Measurements from ENCODE around the gene KDM6A. TPM values are rescaled to one million over a fixed set of nuclear protein-coding genes. Genes with fewer than 3 reads are reported as not detected.

KDM6A gene
- total RNA-seq, 1 experiment from 2014 or later = 21.0 TPM

GRCh38 chrX:44954562-44954961 is 81.6 kb downstream of the KDM6A start:
- CTCF ChIA-PET = no interaction called here
- no peaks in the 10 kb centered on the region; a peak in 1 of 4 replicates for H3K4me1 ChIP-seq (ENCODE audit: control insufficient read depth in 1 of 2, insufficient read depth in 2 of 2, low read length in 2 of 2)
- H3K27me3 ChIP-seq (ENCODE audit: insufficient read depth, low read length) = no peaks in the 10 kb centered on the region
- intact Hi-C loops (cut with micrococcal nuclease) = no loop called here
- H3K79me2 ChIP-seq (ENCODE audit: insufficient read depth, low read length) = peaks cover 88% of the 10 kb centered on the region
- H2AFZ ChIP-seq (ENCODE audit: low read depth, low read length, poor library complexity, severe bottlenecking) = no peak overlapping the region
- no peak overlapping the region for H3K4me3 ChIP-seq (replicated peaks in 1 of 2; ENCODE audit: low read depth in 1 of 2, low read length in 2 of 2)
- RAD21 ChIA-PET (ENCODE audit: low non-redundant PET in 1 of 2, low total read pairs in 2 of 2, uncharacterized antibody in 2 of 2, unreplicated experiment in 2 of 2) = no interaction called here
- H3K9ac ChIP-seq (ENCODE audit: low read length) = no peak overlapping the region
- no TSS peak for BruUV-seq (replicated peaks)
- no peaks in the 10 kb centered on the region for H4K20me1 ChIP-seq (ENCODE audit: insufficient read depth)
- no peak overlapping the region for H3K4me2 ChIP-seq (ENCODE audit: low read length)
- ATAC-seq = no peak
- H3K27ac ChIP-seq (ENCODE audit: low read depth, low read length) = no peak overlapping the region
- H3K9me2 ChIP-seq (ENCODE audit: insufficient read depth) = no peaks in the 10 kb centered on the region
- no peaks in the 10 kb centered on the region for H3K9me3 ChIP-seq (ENCODE audit: control insufficient read depth in 1 of 2, insufficient read depth in 1 of 2, low read depth in 1 of 2, low read length in 2 of 2)
- no peak for DNase-seq (ENCODE audit: low read depth, low spot score)
- POLR2A ChIA-PET = no interaction called here
- no peaks in the 10 kb centered on the region for H3K36me3 ChIP-seq (ENCODE audit: control insufficient read depth in 1 of 2, insufficient read depth in 2 of 2, low read length in 2 of 2)
- TF ChIP-seq, protein P1, sequence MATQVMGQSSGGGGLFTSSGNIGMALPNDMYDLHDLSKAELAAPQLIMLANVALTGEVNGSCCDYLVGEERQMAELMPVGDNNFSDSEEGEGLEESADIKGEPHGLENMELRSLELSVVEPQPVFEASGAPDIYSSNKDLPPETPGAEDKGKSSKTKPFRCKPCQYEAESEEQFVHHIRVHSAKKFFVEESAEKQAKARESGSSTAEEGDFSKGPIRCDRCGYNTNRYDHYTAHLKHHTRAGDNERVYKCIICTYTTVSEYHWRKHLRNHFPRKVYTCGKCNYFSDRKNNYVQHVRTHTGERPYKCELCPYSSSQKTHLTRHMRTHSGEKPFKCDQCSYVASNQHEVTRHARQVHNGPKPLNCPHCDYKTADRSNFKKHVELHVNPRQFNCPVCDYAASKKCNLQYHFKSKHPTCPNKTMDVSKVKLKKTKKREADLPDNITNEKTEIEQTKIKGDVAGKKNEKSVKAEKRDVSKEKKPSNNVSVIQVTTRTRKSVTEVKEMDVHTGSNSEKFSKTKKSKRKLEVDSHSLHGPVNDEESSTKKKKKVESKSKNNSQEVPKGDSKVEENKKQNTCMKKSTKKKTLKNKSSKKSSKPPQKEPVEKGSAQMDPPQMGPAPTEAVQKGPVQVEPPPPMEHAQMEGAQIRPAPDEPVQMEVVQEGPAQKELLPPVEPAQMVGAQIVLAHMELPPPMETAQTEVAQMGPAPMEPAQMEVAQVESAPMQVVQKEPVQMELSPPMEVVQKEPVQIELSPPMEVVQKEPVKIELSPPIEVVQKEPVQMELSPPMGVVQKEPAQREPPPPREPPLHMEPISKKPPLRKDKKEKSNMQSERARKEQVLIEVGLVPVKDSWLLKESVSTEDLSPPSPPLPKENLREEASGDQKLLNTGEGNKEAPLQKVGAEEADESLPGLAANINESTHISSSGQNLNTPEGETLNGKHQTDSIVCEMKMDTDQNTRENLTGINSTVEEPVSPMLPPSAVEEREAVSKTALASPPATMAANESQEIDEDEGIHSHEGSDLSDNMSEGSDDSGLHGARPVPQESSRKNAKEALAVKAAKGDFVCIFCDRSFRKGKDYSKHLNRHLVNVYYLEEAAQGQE (IDR thresholded peaks at IDR 0.05; ENCODE audit: low read depth) = no peak
- no peak for TF ChIP-seq ZBTB33 (IDR thresholded peaks at IDR 0.05; ENCODE audit: extremely low read depth, insufficient replicate concordance, low read length)
- TF ChIP-seq, protein P2, sequence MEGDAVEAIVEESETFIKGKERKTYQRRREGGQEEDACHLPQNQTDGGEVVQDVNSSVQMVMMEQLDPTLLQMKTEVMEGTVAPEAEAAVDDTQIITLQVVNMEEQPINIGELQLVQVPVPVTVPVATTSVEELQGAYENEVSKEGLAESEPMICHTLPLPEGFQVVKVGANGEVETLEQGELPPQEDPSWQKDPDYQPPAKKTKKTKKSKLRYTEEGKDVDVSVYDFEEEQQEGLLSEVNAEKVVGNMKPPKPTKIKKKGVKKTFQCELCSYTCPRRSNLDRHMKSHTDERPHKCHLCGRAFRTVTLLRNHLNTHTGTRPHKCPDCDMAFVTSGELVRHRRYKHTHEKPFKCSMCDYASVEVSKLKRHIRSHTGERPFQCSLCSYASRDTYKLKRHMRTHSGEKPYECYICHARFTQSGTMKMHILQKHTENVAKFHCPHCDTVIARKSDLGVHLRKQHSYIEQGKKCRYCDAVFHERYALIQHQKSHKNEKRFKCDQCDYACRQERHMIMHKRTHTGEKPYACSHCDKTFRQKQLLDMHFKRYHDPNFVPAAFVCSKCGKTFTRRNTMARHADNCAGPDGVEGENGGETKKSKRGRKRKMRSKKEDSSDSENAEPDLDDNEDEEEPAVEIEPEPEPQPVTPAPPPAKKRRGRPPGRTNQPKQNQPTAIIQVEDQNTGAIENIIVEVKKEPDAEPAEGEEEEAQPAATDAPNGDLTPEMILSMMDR (IDR thresholded peaks at IDR 0.05 in 2 of 3, conservative IDR thresholded peaks at IDR 0.05 in 1 of 3; ENCODE audit: borderline replicate concordance in 1 of 3, insufficient read depth in 1 of 3, low read depth in 2 of 3, low read length in 2 of 3) = no peak
- TF ChIP-seq CEBPB (IDR thresholded peaks at IDR 0.05; ENCODE audit: low read depth) = no peak
- TF ChIP-seq SRF (IDR thresholded peaks at IDR 0.05; ENCODE audit: low read depth) = no peak
- TF ChIP-seq POLR2A (IDR thresholded peaks at IDR 0.05; ENCODE audit: borderline replicate concordance, extremely low read depth, insufficient read depth, insufficient read length) = no peak

Measured in HCT116 (cell line).